Left hindlimb (tissue), 1 donor: Measurements from ENCODE around the gene MSH2.
"Not testable (repeated sequence)": the region's sequence is repeated elsewhere in the genome, so short reads cannot be mapped to it uniquely, and the experiment has no call there.

Source experiments
- DNase-seq: peaks from one replicate; pipeline ENCODE4 v3.0.0-alpha.2; 2018

Gene MSH2

GRCh38 chr2:47485751-47486300, 82.9 kb downstream of the MSH2 start:
- no peak for DNase-seq

- DNase-seq, result no peak
These were observed 84.0 kb downstream of the MSH2 start for GRCh38 chr2:47486841-47487497.

- DNase-seq, result no peak
These were observed 84.5 kb downstream of the MSH2 start for GRCh38 chr2:47487498-47487875.

- DNase-seq, result no peak
These were observed 86.1 kb downstream of the MSH2 start for GRCh38 chr2:47488870-47489584.

GRCh38 chr2:47490406-47490805, 87.5 kb downstream of the MSH2 start:
- no peak for DNase-seq

- no peak for DNase-seq
These were observed 90.5 kb downstream of the MSH2 start for GRCh38 chr2:47493317-47494035.

- DNase-seq, result no peak
These were observed 91.5 kb downstream of the MSH2 start for GRCh38 chr2:47494267-47495130.

- DNase-seq, result no peak
These were observed 95.0 kb downstream of the MSH2 start for GRCh38 chr2:47497843-47498460.

- no peak for DNase-seq
These were observed 96.1 kb downstream of the MSH2 start for GRCh38 chr2:47499093-47499492.

GRCh38 chr2:47499621-47500309, 96.8 kb downstream of the MSH2 start:
- no peak for DNase-seq

GRCh38 chr2:47501374-47502200, 98.6 kb downstream of the MSH2 start:
- no peak for DNase-seq

- DNase-seq, result not testable (repeated sequence)
These were observed 99.5 kb downstream of the MSH2 start for GRCh38 chr2:47502498-47502897.

GRCh38 chr2:47503481-47504070, 100.6 kb downstream of the MSH2 start:
- no peak for DNase-seq

- DNase-seq, result no peak
These were observed 101.3 kb downstream of the MSH2 start for GRCh38 chr2:47504174-47504810.

GRCh38 chr2:47506024-47506423, 103.1 kb downstream of the MSH2 start:
- no peak for DNase-seq

- DNase-seq, result no peak
These were observed 103.5 kb downstream of the MSH2 start for GRCh38 chr2:47506436-47506835.

- DNase-seq, result no peak
These were observed 105.1 kb downstream of the MSH2 start for GRCh38 chr2:47508080-47508479.

GRCh38 chr2:47508641-47509040, 105.7 kb downstream of the MSH2 start:
- DNase-seq, result no peak

GRCh38 chr2:47509250-47509649, 106.3 kb downstream of the MSH2 start:
- no peak for DNase-seq
